Lung (tissue), 12 donors: ENCODE results near the gene PAQR6. TPM values are rescaled to one million over a fixed set of nuclear protein-coding genes. Genes with fewer than 3 reads are reported as not detected.

Experiments used
- ATAC-seq: fragments of 200-7000 bp; cut with Tn5 transposase; one replicate; pipeline ENCODE4 v1.9.1; 2020; ENCODE audit warnings: moderate number of reproducible peaks; ENCODE audit not compliant: insufficient read depth, low FRiP score
- DNase-seq, 3 donors: peaks; one replicate each; pipeline ENCODE4 v3.0.0-alpha.2; 2013 to 2017
- H3K27ac ChIP-seq, 2 donors: one replicate each; pipeline ENCODE4 v1.5.1; 2013; ENCODE audit warnings: mild to moderate bottlenecking in 2 of 2, moderate library complexity in 2 of 2, control low read depth in 1 of 2, inconsistent platforms in 1 of 2, low read depth in 1 of 2, low read length in 1 of 2
- H3K27me3 ChIP-seq, 3 donors: one replicate each; pipeline ENCODE4 v1.5.1; 2013; ENCODE audit warnings: low read length in 2 of 3; ENCODE audit not compliant: control insufficient read depth in 3 of 3, insufficient read depth in 3 of 3
- H3K36me3 ChIP-seq, 4 donors: one replicate each; pipeline ENCODE4 v1.5.1; 2013; ENCODE audit warnings: low read length in 4 of 4, mild to moderate bottlenecking in 1 of 4, moderate library complexity in 1 of 4; ENCODE audit not compliant: control insufficient read depth in 4 of 4, insufficient read depth in 4 of 4
- H3K4me1 ChIP-seq, 5 donors: one replicate each; pipeline ENCODE4 v1.5.1; 2013; ENCODE audit warnings: low read length in 5 of 5, mild to moderate bottlenecking in 2 of 5, moderate library complexity in 1 of 5; ENCODE audit not compliant: control insufficient read depth in 5 of 5, insufficient read depth in 5 of 5
- H3K4me3 ChIP-seq: one replicate; pipeline ENCODE4 v1.5.1; 2013; ENCODE audit warnings: mild to moderate bottlenecking, control low read depth, moderate library complexity
- H3K9ac ChIP-seq, 2 donors: one replicate each; pipeline ENCODE4 v1.5.1; 2013; ENCODE audit warnings: low read length in 2 of 2, control low read depth in 1 of 2; ENCODE audit not compliant: insufficient read depth in 1 of 2
- H3K9me3 ChIP-seq, 4 donors: one replicate each; pipeline ENCODE4 v1.5.1; 2013; ENCODE audit warnings: low read length in 3 of 4, mild to moderate bottlenecking in 1 of 4, moderate library complexity in 1 of 4; ENCODE audit not compliant: control insufficient read depth in 4 of 4, insufficient read depth in 3 of 4
- WGBS, 2 donors: extraction: QIAGEN DNeasy Blood & Tissue Kit; methylation state at CpG; one replicate each; pipeline ENCODE4 v1.1.7; 2013; 5-methylcytosine and 5-hydroxymethylcytosine counted together
- polyA plus RNA-seq, 2 donors: library from polyadenylated mRNA; stranded (reverse); fragments of 200-250 nt; gene quantifications; one replicate each; pipeline ENCODE4 v1.2.1, GENCODE V29; 2013
- total RNA-seq, 2 donors: library from RNA; depleted of rRNA in 1 of 2; stranded (reverse); fragments of >200 nt in 1 of 2; gene quantifications; one replicate each; pipeline ENCODE4 v1.2.1, GENCODE V29; 2014 to 2021
- TF ChIP-seq, protein P1 (sequence below): IDR thresholded peaks from 2 replicates; pipeline ENCODE4 v1.5.1; 2012; ENCODE audit warnings: mild to moderate bottlenecking; ENCODE audit errors: control extremely low read depth, extremely low read depth
- donor health status: control.
- donor health status: control.
- donor health status: Bipolar disorder and iron deficiency.
- donor health status: healthy.
- donor health status: DM: yes; HTN: yes; CAD: no.

The PAQR6 gene
- total and polyA plus RNA-seq, 4 donors: 1.3 to 3.0 (median 2.1) TPM

DNA sequence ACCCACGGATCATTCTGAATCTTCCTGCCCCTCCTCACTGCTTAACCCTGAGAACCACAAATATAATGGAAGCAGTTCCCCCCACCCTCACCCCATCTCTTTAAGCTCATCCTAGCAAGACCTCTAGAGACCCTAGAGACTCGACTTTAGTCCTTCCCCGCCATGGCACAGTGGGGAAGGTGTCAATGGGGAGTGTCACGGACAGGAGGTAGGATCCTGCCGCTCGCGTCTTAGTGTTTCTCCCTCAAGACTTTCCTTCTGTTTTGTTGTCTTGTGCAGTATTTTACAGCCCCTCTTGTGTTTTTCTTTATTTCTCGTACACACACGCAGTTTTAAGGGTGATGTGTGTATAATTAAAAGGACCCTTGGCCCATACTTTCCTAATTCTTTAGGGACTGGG, 35.7 kb downstream of the PAQR6 start:
- Histone ChIP-seq H3K9me3 (no peaks in the 10 kb centered on the region), H3K27me3 (no peaks in the 10 kb centered on the region), H3K4me1 (peaks cover 0 to 16% (median 3%) of the 10 kb centered on the region in 5 donors), H3K36me3 (peaks cover 0 to 19% (median 14%) of the 10 kb centered on the region in 4 donors), H3K27ac (peak overlapping the region; percentile 64 to 98), H3K4me3 (no peak overlapping the region), H3K9ac (peak overlapping the region; percentile 86 to 96)
- TF ChIP-seq, protein P1, sequence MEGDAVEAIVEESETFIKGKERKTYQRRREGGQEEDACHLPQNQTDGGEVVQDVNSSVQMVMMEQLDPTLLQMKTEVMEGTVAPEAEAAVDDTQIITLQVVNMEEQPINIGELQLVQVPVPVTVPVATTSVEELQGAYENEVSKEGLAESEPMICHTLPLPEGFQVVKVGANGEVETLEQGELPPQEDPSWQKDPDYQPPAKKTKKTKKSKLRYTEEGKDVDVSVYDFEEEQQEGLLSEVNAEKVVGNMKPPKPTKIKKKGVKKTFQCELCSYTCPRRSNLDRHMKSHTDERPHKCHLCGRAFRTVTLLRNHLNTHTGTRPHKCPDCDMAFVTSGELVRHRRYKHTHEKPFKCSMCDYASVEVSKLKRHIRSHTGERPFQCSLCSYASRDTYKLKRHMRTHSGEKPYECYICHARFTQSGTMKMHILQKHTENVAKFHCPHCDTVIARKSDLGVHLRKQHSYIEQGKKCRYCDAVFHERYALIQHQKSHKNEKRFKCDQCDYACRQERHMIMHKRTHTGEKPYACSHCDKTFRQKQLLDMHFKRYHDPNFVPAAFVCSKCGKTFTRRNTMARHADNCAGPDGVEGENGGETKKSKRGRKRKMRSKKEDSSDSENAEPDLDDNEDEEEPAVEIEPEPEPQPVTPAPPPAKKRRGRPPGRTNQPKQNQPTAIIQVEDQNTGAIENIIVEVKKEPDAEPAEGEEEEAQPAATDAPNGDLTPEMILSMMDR: no peak
- no peak for ATAC-seq
- no peak for DNase-seq
- WGBS, 2 donors: 87 to 93% methylated on average over 9 of the region's 9 CpGs

DNA sequence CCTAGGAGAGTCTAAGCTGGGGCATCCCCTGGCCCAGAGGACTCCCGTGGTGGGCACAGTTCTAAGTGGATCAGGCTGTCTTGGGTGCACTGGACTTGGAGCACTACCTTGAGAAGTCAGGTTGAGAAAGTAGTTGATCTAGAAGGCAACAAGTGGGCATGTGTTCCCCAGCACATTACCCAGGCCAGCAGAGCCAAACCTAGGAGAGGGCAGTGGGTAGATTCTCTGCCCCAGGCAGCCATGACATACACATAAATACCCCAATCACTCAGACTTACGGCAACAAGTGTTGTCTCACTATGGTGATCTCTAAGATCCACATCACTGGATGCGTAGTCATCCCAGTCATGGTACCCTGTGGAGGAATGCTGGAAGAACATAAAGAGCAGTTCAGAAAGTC, 36.6 kb downstream of the PAQR6 start:
- Histone ChIP-seq H3K9me3 (no peaks in the 10 kb centered on the region), H3K27me3 (no peaks in the 10 kb centered on the region), H3K4me1 (peaks cover 0 to 16% (median 3%) of the 10 kb centered on the region in 5 donors), H3K27ac (no peak overlapping the region), H3K4me3 (no peak overlapping the region), H3K36me3 (peaks cover 0 to 24% (median 17%) of the 10 kb centered on the region in 4 donors), H3K9ac (no peak overlapping the region)
- 97 to 98% methylated on average over 3 of the region's 3 CpGs for WGBS, 2 donors
- TF ChIP-seq, protein P1: no peak
- ATAC-seq: no peak
- DNase-seq: no peak

DNA sequence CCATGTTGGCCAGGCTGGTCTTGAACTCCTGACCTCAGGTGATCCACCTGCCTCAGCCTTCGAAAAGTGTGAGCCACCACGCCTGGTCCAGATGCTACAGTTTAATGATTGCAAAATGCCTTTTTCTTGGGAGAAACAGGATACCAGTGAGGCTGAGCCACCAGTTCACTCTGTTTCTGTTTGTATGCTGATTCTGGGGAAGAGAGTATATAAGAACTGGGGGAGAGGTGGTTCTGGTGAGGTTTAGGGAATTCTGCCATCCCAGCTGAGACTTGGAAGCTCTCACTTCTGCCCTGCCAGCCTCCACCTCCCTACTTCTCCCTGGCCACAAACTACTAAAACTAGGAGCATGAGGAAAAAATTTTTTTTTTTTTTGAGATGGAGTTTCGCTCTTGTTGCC, 43.2 kb downstream of the PAQR6 start:
- TF ChIP-seq, protein P1: no peak
- ATAC-seq: no peak
- H3K9me3 ChIP-seq: no peaks in the 10 kb centered on the region
- no peak overlapping the region for H3K4me3 ChIP-seq
- no peak for DNase-seq
- no peak overlapping the region for H3K27ac ChIP-seq
- 86 to 90% methylated on average over 3 of the region's 3 CpGs for WGBS, 2 donors
- no peak overlapping the region for H3K9ac ChIP-seq
- H3K36me3 ChIP-seq: peaks cover 2 to 30% (median 7%) of the 10 kb centered on the region in 4 donors
- no peaks in the 10 kb centered on the region for H3K27me3 ChIP-seq
- peaks cover 0 to 6% (median 0%) of the 10 kb centered on the region in 5 donors for H3K4me1 ChIP-seq

DNA sequence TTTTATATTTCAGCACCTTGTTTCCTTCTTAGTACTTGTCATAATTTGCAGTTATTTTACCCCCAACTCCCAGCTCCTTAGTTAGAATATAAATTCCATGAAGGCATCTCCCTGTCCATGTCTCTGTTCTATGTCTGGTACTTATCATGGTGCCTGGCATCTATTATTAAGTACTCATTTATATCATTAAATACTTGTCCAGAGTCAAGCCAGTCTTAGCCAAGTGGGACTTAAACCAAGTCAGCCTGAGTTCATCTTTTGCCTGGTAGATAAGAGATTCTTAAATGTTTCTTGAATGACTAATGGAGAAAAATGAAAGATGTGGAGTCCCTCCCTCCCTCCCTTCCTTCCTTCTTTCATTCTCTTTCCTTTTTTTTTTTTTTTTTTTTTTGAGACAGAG, 44.5 kb downstream of the PAQR6 start:
- H3K27me3 ChIP-seq: no peaks in the 10 kb centered on the region
- no peaks in the 10 kb centered on the region for H3K9me3 ChIP-seq
- H3K4me1 ChIP-seq: peaks cover 0 to 6% (median 0%) of the 10 kb centered on the region in 5 donors
- no peak overlapping the region for H3K4me3 ChIP-seq
- ATAC-seq: no peak
- peaks cover 2 to 25% (median 7%) of the 10 kb centered on the region in 4 donors for H3K36me3 ChIP-seq
- H3K9ac ChIP-seq: no peak overlapping the region
- peak overlapping the region in 1 of 2 donors; percentile 28 for H3K27ac ChIP-seq
- TF ChIP-seq, protein P1: no peak
- DNase-seq: no peak
